Umbilical cord (tissue), 1 donor: ENCODE results near the gene OR4K2. TPM values are rescaled to one million over a fixed set of nuclear protein-coding genes. Genes with fewer than 3 reads are reported as not detected.

Source experiments
- total RNA-seq: library from RNA; depleted of rRNA; stranded (reverse); fragments of >200 nt; gene quantifications from one replicate; pipeline ENCODE4 v1.2.3, GENCODE V29; 2014; ENCODE audit warnings: low replicate concordance; ENCODE audit not compliant: insufficient read depth

The OR4K2 gene
- total RNA-seq, 1 donor from 2014 or later = 6.3 TPM

Other genes with a start within 250 kb of the OR4K2 start
- gene OR11H2, start 161.3 kb upstream of the OR4K2 start, total RNA-seq = 3.9 TPM
- gene OR4Q3, start 131.6 kb upstream of the OR4K2 start, total RNA-seq = 4.6 TPM
- gene OR4M1, start 101.6 kb upstream of the OR4K2 start, total RNA-seq = 12.5 TPM
- gene OR4N2, start 71.4 kb upstream of the OR4K2 start, total RNA-seq = 5.3 TPM
- 5.8 TPM for gene OR4K5, start 45.5 kb downstream of the OR4K2 start, total RNA-seq
- 2.2 TPM for gene OR4K1, start 55.8 kb downstream of the OR4K2 start, total RNA-seq
- 8.4 TPM for gene OR4K15, start 100.4 kb downstream of the OR4K2 start, total RNA-seq
- gene OR4Q2, start 127.0 kb downstream of the OR4K2 start, total RNA-seq = 1.4 TPM
- 5.1 TPM for gene OR4K14, start 144.2 kb downstream of the OR4K2 start, total RNA-seq
- 3.4 TPM for gene OR4K13, start 160.9 kb downstream of the OR4K2 start, total RNA-seq
- gene OR4L1, start 184.9 kb downstream of the OR4K2 start, total RNA-seq = not detected
- 5.1 TPM for gene OR4K17, start 235.6 kb downstream of the OR4K2 start, total RNA-seq